H9 (cell line): Measurements from ENCODE around the gene DENND1C. TPM values are rescaled to one million over a fixed set of nuclear protein-coding genes. Genes with fewer than 3 reads are reported as not detected.

Source experiments
- DNase-seq: peaks from one replicate; pipeline ENCODE4 v3.0.0-alpha.2; 2017
- H2AFZ ChIP-seq: one replicate; pipeline ENCODE4 v1.6.1; 2013; ENCODE audit warnings: mild to moderate bottlenecking, low read length, control low read depth, moderate library complexity
- H2AK5ac ChIP-seq: 2 replicates; pipeline ENCODE4 v1.6.1; 2013; ENCODE audit warnings: low read length, control low read depth, mixed read lengths; ENCODE audit not compliant: insufficient read length
- H2BK120ac ChIP-seq: one replicate; pipeline ENCODE4 v1.6.1; 2013; ENCODE audit warnings: low read depth, mild to moderate bottlenecking, low read length, control low read depth, inconsistent platforms; ENCODE audit not compliant: poor library complexity, severe bottlenecking
- H2BK12ac ChIP-seq: 2 replicates; pipeline ENCODE4 v1.6.1; 2013; ENCODE audit warnings: low read length, control low read depth, mixed read lengths, low read depth; ENCODE audit not compliant: insufficient read length
- H2BK15ac ChIP-seq: 2 replicates; pipeline ENCODE4 v1.6.1; 2013; ENCODE audit warnings: low read depth, low read length, control low read depth
- H2BK20ac ChIP-seq: one replicate; pipeline ENCODE4 v1.6.1; 2013; ENCODE audit warnings: low read depth, mild to moderate bottlenecking, low read length, control low read depth, inconsistent platforms; ENCODE audit not compliant: poor library complexity, severe bottlenecking
- H2BK5ac ChIP-seq: 2 replicates; pipeline ENCODE4 v1.6.1; 2013; ENCODE audit warnings: low read length, control low read depth, mixed read lengths; ENCODE audit not compliant: insufficient read length
- H3K14ac ChIP-seq: 2 replicates; pipeline ENCODE4 v1.6.1; 2013; ENCODE audit warnings: low read length, control low read depth; ENCODE audit not compliant: insufficient read depth
- H3K18ac ChIP-seq: 2 replicates; pipeline ENCODE4 v1.6.1; 2013; ENCODE audit warnings: low read depth, mild to moderate bottlenecking, mixed read lengths, low read length, control low read depth; ENCODE audit not compliant: insufficient read length
- H3K23ac ChIP-seq: 2 replicates; pipeline ENCODE4 v1.6.1; 2013; ENCODE audit warnings: low read length, control low read depth, mixed read lengths, low read depth; ENCODE audit not compliant: insufficient read length
- H3K23me2 ChIP-seq: 2 replicates; pipeline ENCODE4 v1.6.1; 2013; ENCODE audit warnings: low read depth, mild to moderate bottlenecking, mixed read lengths, low read length, control low read depth; ENCODE audit not compliant: insufficient read length, poor library complexity, severe bottlenecking
- H3K27ac ChIP-seq: 2 replicates; pipeline ENCODE4 v1.5.1; 2013; ENCODE audit warnings: low read length, control low read depth, mixed read lengths, low read depth; ENCODE audit not compliant: insufficient read length
- H3K27me3 ChIP-seq: 2 replicates; pipeline ENCODE4 v1.6.1; 2013; ENCODE audit warnings: low read length, control low read depth, inconsistent platforms; ENCODE audit not compliant: insufficient read depth
- H3K4ac ChIP-seq: 2 replicates; pipeline ENCODE4 v1.6.1; 2013; ENCODE audit warnings: low read depth, mild to moderate bottlenecking, control low read depth, inconsistent platforms, low read length, moderate library complexity
- H3K4me1 ChIP-seq: 2 replicates; pipeline ENCODE4 v1.6.1; 2013; ENCODE audit warnings: low read length, control low read depth, inconsistent platforms; ENCODE audit not compliant: insufficient read depth
- H3K4me2 ChIP-seq: 2 replicates; pipeline ENCODE4 v1.6.1; 2013; ENCODE audit warnings: low read length, control low read depth, mixed read lengths; ENCODE audit not compliant: insufficient read length, insufficient read depth
- H3K56ac ChIP-seq: 2 replicates; pipeline ENCODE4 v1.6.1; 2013; ENCODE audit warnings: low read depth, mild to moderate bottlenecking, mixed read lengths, low read length, control low read depth; ENCODE audit not compliant: insufficient read length
- H3K79me1 ChIP-seq: 2 replicates; pipeline ENCODE4 v1.6.1; 2013; ENCODE audit warnings: low read depth, mild to moderate bottlenecking, moderate library complexity, low read length, control low read depth, inconsistent platforms; ENCODE audit not compliant: insufficient read depth, poor library complexity, severe bottlenecking
- H3K79me2 ChIP-seq: 2 replicates; pipeline ENCODE4 v1.6.1; 2013; ENCODE audit warnings: low read length, control low read depth, inconsistent platforms; ENCODE audit not compliant: insufficient read depth
- H3K9ac ChIP-seq: 2 replicates; pipeline ENCODE4 v1.6.1; 2013; ENCODE audit warnings: low read length, control low read depth, mixed read lengths; ENCODE audit not compliant: insufficient read length; ENCODE audit errors: extremely low read depth
- H3K9me3 ChIP-seq: one replicate; pipeline ENCODE4 v1.6.1; 2013; ENCODE audit warnings: low read depth, low read length, inconsistent platforms; ENCODE audit not compliant: control insufficient read depth
- H3T11ph ChIP-seq: one replicate; pipeline ENCODE4 v1.6.1; 2013; ENCODE audit warnings: mild to moderate bottlenecking, low read length, control low read depth, inconsistent platforms
- H4K20me1 ChIP-seq: one replicate; pipeline ENCODE4 v1.6.1; 2013; ENCODE audit not compliant: control insufficient read depth, insufficient read length, insufficient read depth
- H4K5ac ChIP-seq: 2 replicates; pipeline ENCODE4 v1.6.1; 2013; ENCODE audit warnings: low read depth, mild to moderate bottlenecking, mixed read lengths, low read length, control low read depth; ENCODE audit not compliant: insufficient read length
- H4K8ac ChIP-seq: replicated peaks from 2 replicates; pipeline ENCODE4 v1.6.1; 2013; ENCODE audit warnings: low read length, control low read depth, mixed read lengths, low read depth; ENCODE audit not compliant: insufficient read length
- H4K91ac ChIP-seq: 2 replicates; pipeline ENCODE4 v1.6.1; 2013; ENCODE audit warnings: low read depth, mild to moderate bottlenecking, moderate library complexity, mixed read lengths, low read length, control low read depth; ENCODE audit not compliant: insufficient read length
- H3K27ac Mint-ChIP-seq, 3 experiments: 2 replicates in 2 of 3; 3 replicates in 1 of 3; pipeline ENCODE4 v1.8.0; 2020 to 2021; ENCODE audit warnings: mixed read lengths in 3 of 3, mild to moderate bottlenecking in 1 of 3, moderate library complexity in 1 of 3
- H3K27me3 Mint-ChIP-seq: 2 replicates; pipeline ENCODE4 v1.8.0; 2021; ENCODE audit warnings: low read depth, mild to moderate bottlenecking, moderate library complexity, mixed read lengths
- H3K36me3 Mint-ChIP-seq, 3 experiments: 2 replicates in 2 of 3; 3 replicates in 1 of 3; pipeline ENCODE4 v1.8.0; 2020 to 2021; ENCODE audit warnings: low read depth in 3 of 3, mixed read lengths in 3 of 3; ENCODE audit not compliant: insufficient read depth in 1 of 3
- H3K4me1 Mint-ChIP-seq, 2 experiments: 2 replicates each; pipeline ENCODE4 v1.8.0; 2020; ENCODE audit warnings: mixed read lengths in 2 of 2
- H3K4me3 Mint-ChIP-seq, 2 experiments: 2 replicates in 1 of 2; 3 replicates in 1 of 2; pipeline ENCODE4 v1.8.0; 2020 to 2021; ENCODE audit warnings: mild to moderate bottlenecking in 2 of 2, mixed read lengths in 2 of 2, moderate library complexity in 1 of 2
- H3K9me3 Mint-ChIP-seq, 2 experiments: 2 replicates in 1 of 2; 3 replicates in 1 of 2; pipeline ENCODE4 v1.8.0; 2020; ENCODE audit warnings: mild to moderate bottlenecking in 2 of 2, mixed read lengths in 2 of 2, moderate library complexity in 1 of 2
- WGBS: extraction: QIAGEN DNeasy Blood & Tissue Kit; methylation state at CpG from one replicate; pipeline ENCODE4 v1.1.7; 2013; ENCODE audit warnings: missing lambda C conversion rate, low lambda C conversion rate, mixed read lengths; ENCODE audit not compliant: insufficient read length; ENCODE audit errors: extremely low coverage; 5-methylcytosine and 5-hydroxymethylcytosine counted together
- total RNA-seq: library from RNA; stranded (reverse); gene quantifications from 2 replicates; pipeline ENCODE4 v1.2.1, GENCODE V29; 2021
- TF ChIP-seq, protein P1 (sequence below): fragments of 200-600 bp; sonication (generic); conservative IDR thresholded peaks from 3 replicates; pipeline ENCODE4 v1.8.0; 2021; ENCODE audit warnings: antibody characterized with exemption, mild to moderate bottlenecking

The DENND1C gene
- total RNA-seq, 1 experiment from 2014 or later: 2.4 TPM

GRCh38 chr19:6530386-6531162, 49.0 kb upstream of the DENND1C start, which contains the start of gene TNFSF9:
TNFSF9 (plus strand) TSS chr19:6531026; CDS start chr19:6531037, 11 bp downstream.
- Mint-ChIP-seq H3K36me3 (peaks cover 0 to 1% (median under 1%) of the 10 kb centered on the region in 3 experiments; a peak in 1 of 7 replicates), H3K9me3 (peaks cover 0 to 6% of the 10 kb centered on the region in 2 experiments; a peak in 3 of 5 replicates), H3K27ac (peak within 1 kb of the TSS in 2 of 3 experiments; percentile 7 to 89; a peak in 1 of 7 replicates), H3K4me1 (peaks cover 32 to 38% of the 10 kb centered on the region in 2 experiments), H3K4me3 (peak within 1 kb of the TSS; percentile 70 to 78), H3K27me3 (peaks cover 66% of the 10 kb centered on the region)
- Histone ChIP-seq H2BK12ac (no peak within 1 kb of the TSS), H2BK120ac (no peak within 1 kb of the TSS), H3K23me2 (peaks cover 22% of the 10 kb centered on the region), H3K18ac (peak within 1 kb of the TSS; percentile 27), H4K91ac (no peak within 1 kb of the TSS), H2BK20ac (no peak within 1 kb of the TSS), H4K8ac (no peak within 1 kb of the TSS), H3K79me1 (no peaks in the 10 kb centered on the region), H3K27ac (peak within 1 kb of the TSS; percentile 65), H3K4ac (no peak within 1 kb of the TSS), H2BK15ac (no peak within 1 kb of the TSS), H3K14ac (peak within 1 kb of the TSS; percentile 79), H3K56ac (no peak within 1 kb of the TSS), H3K23ac (no peak within 1 kb of the TSS), H2BK5ac (no peak within 1 kb of the TSS), H3K79me2 (no peaks in the 10 kb centered on the region), H3K27me3 (peaks cover 13% of the 10 kb centered on the region; the same call in 1 of the 2 replicates), H3K4me2 (peak within 1 kb of the TSS; percentile 81), H2AK5ac (no peak within 1 kb of the TSS), H3K9me3 (no peaks in the 10 kb centered on the region), H3K4me1 (peaks cover 6% of the 10 kb centered on the region; the same call in 1 of the 2 replicates), H3K9ac (peak within 1 kb of the TSS; percentile 51), H2AFZ (peak within 1 kb of the TSS; percentile 90), H4K5ac (no peak within 1 kb of the TSS), H4K20me1 (no peaks in the 10 kb centered on the region), H3T11ph (no peak within 1 kb of the TSS)
- TF ChIP-seq, protein P1, sequence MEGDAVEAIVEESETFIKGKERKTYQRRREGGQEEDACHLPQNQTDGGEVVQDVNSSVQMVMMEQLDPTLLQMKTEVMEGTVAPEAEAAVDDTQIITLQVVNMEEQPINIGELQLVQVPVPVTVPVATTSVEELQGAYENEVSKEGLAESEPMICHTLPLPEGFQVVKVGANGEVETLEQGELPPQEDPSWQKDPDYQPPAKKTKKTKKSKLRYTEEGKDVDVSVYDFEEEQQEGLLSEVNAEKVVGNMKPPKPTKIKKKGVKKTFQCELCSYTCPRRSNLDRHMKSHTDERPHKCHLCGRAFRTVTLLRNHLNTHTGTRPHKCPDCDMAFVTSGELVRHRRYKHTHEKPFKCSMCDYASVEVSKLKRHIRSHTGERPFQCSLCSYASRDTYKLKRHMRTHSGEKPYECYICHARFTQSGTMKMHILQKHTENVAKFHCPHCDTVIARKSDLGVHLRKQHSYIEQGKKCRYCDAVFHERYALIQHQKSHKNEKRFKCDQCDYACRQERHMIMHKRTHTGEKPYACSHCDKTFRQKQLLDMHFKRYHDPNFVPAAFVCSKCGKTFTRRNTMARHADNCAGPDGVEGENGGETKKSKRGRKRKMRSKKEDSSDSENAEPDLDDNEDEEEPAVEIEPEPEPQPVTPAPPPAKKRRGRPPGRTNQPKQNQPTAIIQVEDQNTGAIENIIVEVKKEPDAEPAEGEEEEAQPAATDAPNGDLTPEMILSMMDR: no peak
- no CpG with 5 or more reads among the region's 44 CpGs for WGBS
- DNase-seq: peak; percentile 92
